ENCODE measurements around the gene PSMD12.
"Not testable (repeated sequence)": the region's sequence is repeated elsewhere in the genome, so short reads cannot be mapped to it uniquely, and the experiment has no call there.

Gene PSMD12

GRCh38 chr17:67311575-67311974 lies 54.8 kb downstream of the PSMD12 start:
- no peak for DNase-seq (ENCODE audit: low read depth in 3 of 3)

GRCh38 chr17:67310406-67310805 lies 56.0 kb downstream of the PSMD12 start:
- no peak for DNase-seq (ENCODE audit: low read depth in 3 of 3)

GRCh38 chr17:67305446-67306235 lies 60.7 kb downstream of the PSMD12 start:
- not testable (repeated sequence) for DNase-seq (ENCODE audit: low read depth in 3 of 3)

- no peak for DNase-seq (ENCODE audit: low read depth in 3 of 3)
Measured at GRCh38 chr17:67297454-67297960, 68.9 kb downstream of the PSMD12 start.

- DNase-seq (ENCODE audit: low read depth in 3 of 3) = no peak
Measured at GRCh38 chr17:67294451-67295199, 71.8 kb downstream of the PSMD12 start.

- DNase-seq (ENCODE audit: low read depth in 3 of 3) = peak; percentile 33 to 53 (median 37)
Measured at GRCh38 chr17:67293251-67294203, 72.8 kb downstream of the PSMD12 start.

GRCh38 chr17:67290711-67291291 lies 75.6 kb downstream of the PSMD12 start:
- DNase-seq (ENCODE audit: low read depth in 3 of 3) = no peak

GRCh38 chr17:67290244-67290643 lies 76.1 kb downstream of the PSMD12 start:
- DNase-seq (ENCODE audit: low read depth in 3 of 3) = no peak

GRCh38 chr17:67289181-67289876 lies 77.0 kb downstream of the PSMD12 start:
- DNase-seq (ENCODE audit: low read depth in 3 of 3) = no peak
